HG02763 (cell line): ENCODE results near the gene CDC16.
A peak's percentile ranks its signal among the peaks of the same experiment; 100 is the strongest.
"Not testable (repeated sequence)": the region's sequence is repeated elsewhere in the genome, so short reads cannot be mapped to it uniquely, and the experiment has no call there.

Experiments
- ATAC-seq: cut with Tn5 transposase; IDR thresholded peaks from one replicate; pipeline ENCODE4 v1.9.1; 2021; ENCODE audit warnings: mild to moderate bottlenecking, moderate library complexity; ENCODE audit not compliant: unreplicated experiment

CDC16 gene

GRCh38 chr13:114234645-114235421 lies at the start of gene CDC16:
Gene CDC16, plus strand, starts transcription at chr13:114234897. Its CDS starts 188 bp downstream, at chr13:114235085.
- ATAC-seq = peak; percentile 86

- no peak for ATAC-seq
Observed at GRCh38 chr13:114185182-114185971, 49.3 kb upstream of the CDC16 start.

GRCh38 chr13:114194853-114195252 lies 39.8 kb upstream of the CDC16 start:
- ATAC-seq = no peak

GRCh38 chr13:114196629-114197028 lies 38.1 kb upstream of the CDC16 start:
- no peak for ATAC-seq

GRCh38 chr13:114198556-114198955 lies 36.1 kb upstream of the CDC16 start:
- ATAC-seq = no peak

- ATAC-seq = not testable (repeated sequence)
Observed at GRCh38 chr13:114199526-114199925, 35.2 kb upstream of the CDC16 start.

- no peak for ATAC-seq
Observed at GRCh38 chr13:114199954-114200353, 34.7 kb upstream of the CDC16 start.

GRCh38 chr13:114200399-114200911 lies 34.2 kb upstream of the CDC16 start:
- ATAC-seq = no peak

GRCh38 chr13:114202581-114202980 lies 32.1 kb upstream of the CDC16 start:
- ATAC-seq = no peak

- ATAC-seq = no peak
Observed at GRCh38 chr13:114203536-114203935, 31.2 kb upstream of the CDC16 start.

GRCh38 chr13:114204894-114205293 lies 29.8 kb upstream of the CDC16 start:
- no peak for ATAC-seq

- no peak for ATAC-seq
Observed at GRCh38 chr13:114208134-114208533, 26.6 kb upstream of the CDC16 start.

- ATAC-seq = no peak
Observed at GRCh38 chr13:114211446-114212157, 23.1 kb upstream of the CDC16 start.

GRCh38 chr13:114212158-114212495 lies 22.6 kb upstream of the CDC16 start:
- ATAC-seq = no peak

- ATAC-seq = no peak
Observed at GRCh38 chr13:114213980-114214379, 20.7 kb upstream of the CDC16 start.

GRCh38 chr13:114219392-114219791 lies 15.3 kb upstream of the CDC16 start:
- no peak for ATAC-seq

GRCh38 chr13:114222461-114222968 lies 12.2 kb upstream of the CDC16 start:
- ATAC-seq = no peak

GRCh38 chr13:114224201-114224600 lies 10.5 kb upstream of the CDC16 start:
- ATAC-seq = no peak

- no peak for ATAC-seq
Observed at GRCh38 chr13:114225610-114226009, 9.1 kb upstream of the CDC16 start.

GRCh38 chr13:114226088-114226487 lies 8.6 kb upstream of the CDC16 start:
- ATAC-seq = no peak

GRCh38 chr13:114226699-114227323 lies 7.9 kb upstream of the CDC16 start:
- ATAC-seq = peak; percentile 74
